T1000 (cell line): ENCODE measurements around the gene PRTN3.
A peak's percentile ranks its signal among the peaks of the same experiment; 100 is the strongest.
"Not testable (repeated sequence)": the region's sequence is repeated elsewhere in the genome, so short reads cannot be mapped to it uniquely, and the experiment has no call there.

Experiments
- DNase-seq: peaks from one replicate; lab custom pipeline; 2025; ENCODE audit warnings: mixed read lengths; lab: John Stamatoyannopoulos, UW

PRTN3 gene

DNA sequence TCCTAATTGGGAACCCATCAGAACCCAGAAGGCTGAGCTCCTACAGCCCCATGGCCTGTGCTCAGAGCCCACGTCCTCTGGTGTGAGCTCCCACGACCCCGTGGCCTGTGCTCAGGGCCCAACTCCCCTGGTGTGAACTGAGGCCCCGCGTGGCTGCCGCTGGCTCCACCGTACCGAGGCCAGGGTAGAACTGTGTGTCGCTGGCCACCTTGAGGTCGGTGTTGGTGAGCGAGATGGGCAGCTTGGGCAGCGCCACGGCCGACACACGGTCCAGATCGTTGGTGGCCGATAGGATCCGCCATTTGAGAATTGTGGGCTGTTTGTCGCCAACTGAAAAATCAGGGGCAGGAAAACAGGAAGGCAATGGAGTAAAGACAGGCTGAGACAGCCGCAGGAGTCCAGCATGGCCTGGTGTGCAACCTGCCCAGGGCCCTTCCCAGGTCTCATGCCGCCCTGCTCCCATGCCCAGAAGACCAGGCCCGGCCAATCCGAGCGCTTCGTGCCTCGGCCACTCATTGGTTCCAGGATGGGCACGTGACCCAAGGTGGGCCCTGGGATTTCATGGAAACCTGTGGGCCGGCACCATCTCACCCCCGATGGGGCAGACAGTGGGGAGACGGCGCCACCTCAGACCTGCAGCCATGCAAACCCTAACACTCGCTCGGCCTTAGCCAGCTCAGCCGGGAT lies 40.7 kb downstream of the PRTN3 start:
- DNase-seq: no peak

DNA sequence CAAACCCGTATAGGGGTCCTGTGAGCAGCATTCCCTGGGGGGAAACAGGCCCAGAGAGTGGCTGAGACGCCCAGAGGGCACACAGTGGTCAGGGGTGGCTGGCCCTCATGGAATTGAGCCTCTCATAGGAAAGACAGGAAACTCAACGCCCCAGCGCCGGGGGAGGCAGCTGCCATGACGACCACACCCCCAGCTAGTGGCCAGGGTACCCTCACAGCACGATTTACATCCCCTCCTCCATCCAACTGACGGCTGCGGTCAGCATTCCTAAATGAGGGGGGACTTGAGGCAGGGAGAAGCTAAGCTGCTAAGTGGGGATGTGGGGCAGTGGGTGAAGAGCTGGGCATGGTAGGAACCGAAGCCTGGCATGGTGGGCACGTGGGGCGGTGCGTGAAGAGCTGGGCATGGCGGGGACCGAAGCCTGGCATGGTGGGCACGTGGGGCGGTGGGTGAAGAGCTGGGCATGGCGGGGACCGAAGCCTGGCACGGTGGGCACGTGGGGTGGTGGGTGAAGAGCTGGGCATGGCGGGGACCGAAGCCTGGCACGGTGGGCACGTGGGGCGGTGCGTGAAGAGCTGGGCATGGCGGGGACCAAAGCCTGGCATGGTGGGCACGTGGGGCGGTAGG lies 42.2 kb downstream of the PRTN3 start:
- no peak for DNase-seq

DNA sequence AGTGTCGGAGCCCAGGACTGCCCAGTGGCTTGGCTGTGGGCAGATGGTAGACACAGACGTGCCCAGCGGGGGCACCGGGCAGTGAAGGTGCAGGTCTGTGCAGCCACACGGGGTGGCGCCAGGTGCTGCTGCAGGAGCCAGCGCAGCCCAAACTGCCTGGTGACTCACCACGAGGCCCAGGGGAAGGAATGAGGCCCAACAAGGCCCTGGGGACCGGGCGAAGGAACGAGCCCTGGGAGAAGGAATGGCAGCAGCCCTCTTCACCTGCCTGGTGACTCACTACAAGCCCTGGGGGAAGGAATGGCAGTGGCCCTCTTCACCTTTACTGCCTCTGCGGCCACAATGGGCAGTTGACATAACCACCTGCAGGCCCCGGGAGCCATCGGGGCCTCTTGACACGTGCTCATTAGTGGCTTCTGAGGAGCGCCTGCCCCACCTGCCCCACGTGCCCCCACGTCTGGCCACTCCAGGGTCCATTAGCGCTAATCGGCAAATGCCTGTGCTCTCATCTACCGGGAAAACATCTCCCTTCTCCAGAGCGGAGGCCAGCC lies 42.9 kb downstream of the PRTN3 start:
- DNase-seq: peak; percentile 33

DNA sequence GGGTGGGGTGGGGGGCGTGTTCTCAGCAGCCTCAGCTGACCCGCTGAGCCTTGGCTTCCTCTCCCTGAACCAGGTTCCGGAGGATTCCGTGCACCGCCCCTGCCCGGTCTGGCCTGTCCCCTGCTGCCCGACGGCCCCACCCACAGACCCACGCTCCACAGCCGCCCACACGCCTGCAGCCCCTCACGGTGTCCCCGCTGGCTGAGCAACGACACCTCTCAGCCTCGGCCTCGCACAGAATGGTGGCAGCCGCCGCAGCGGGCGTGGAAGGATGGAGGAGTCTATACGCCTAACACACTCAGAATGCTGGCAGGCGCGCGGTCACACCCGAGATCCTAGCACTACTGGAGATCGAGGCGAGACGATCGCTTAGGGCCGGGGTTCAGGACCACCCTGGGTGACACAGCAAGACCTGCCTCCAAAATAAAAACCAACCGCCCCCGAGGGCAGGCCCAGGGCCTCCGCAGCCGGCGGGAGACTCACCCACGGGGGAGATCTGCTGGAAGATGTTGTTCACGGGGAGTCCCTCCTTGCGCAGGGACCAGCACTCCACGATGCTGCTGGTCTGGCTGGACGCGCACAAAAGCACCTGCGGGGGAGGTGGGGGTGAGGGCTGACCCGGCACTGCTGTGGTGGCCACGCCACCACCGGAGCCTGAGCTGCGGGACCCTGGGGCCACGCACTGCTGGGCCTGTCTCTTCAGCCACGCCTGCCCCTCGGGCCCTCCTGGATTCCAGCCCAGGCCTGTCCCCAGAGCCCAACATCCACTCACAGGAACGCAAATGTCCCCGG lies 43.8 kb downstream of the PRTN3 start:
- DNase-seq: no peak

DNA sequence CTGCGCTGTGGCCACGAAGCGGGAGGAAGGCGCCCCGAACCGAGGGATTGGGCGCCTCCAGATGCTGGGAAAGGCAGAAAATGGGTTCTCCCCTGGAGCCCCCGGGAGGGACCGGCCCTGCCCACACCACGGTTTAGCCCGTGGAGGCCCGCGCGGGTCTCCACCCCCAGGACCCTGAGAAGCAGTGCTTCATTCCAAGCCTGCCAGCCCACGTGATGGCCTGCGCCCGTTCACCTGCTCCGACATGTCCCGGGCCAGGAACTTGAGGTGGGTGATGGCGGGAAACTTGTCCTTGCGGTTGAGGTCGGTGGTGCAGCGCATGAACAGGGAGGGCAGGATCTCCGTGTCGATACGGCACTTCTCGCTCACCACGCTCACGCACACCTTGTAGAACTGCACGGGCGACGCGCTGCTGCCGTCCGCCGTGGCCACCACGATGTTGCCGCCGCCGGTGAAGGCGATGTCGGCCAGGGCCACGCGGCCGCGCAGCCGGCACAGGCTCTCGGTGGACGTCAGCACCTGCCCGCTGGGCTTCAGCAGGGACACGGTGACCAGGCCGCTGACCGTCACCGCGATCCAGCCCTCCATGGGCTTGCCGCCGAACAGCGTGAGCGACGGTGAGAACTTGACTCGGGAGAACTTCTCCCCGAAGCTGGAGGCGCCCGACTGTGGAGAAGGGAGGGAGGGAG lies 44.9 kb downstream of the PRTN3 start:
- no peak for DNase-seq

DNA sequence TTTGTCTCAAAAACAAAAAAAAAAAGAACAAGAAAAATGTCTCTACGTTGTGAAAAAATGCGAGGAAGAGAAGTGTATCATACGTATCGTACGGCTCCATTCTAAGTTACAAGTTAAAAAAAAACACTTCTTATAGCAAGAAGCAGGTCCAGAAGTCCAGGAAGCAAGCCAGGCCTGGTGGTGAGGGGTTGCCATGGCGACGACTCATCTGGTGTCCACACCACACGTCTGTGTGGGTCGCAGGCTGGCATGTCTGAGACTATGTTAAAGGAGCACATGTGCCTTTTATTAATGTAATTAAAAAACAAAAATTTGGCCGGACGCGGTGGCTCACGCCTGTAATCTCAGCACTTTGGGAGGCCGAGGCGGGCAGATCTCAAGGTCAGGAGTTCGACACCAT lies 46.3 kb downstream of the PRTN3 start:
- no peak for DNase-seq

DNA sequence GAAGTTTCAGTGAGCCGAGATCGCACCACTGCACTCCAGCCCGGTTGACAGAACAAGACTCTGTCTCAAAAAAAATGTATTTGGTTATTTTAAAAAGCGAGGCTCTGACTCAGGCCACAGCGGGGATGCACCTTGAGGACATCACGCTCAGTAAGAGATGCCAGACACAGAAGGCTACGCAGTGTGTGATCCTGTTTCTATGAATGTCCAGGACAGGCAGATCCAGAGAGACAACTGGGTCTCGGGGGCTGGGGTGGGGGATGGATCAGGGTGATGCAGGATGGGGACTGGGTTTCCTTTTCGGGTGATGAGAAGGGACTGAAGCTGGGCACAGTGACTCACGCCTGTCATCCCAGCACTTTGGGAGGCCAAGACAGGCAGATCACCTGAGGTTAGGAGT lies 46.8 kb downstream of the PRTN3 start:
- no peak for DNase-seq

DNA sequence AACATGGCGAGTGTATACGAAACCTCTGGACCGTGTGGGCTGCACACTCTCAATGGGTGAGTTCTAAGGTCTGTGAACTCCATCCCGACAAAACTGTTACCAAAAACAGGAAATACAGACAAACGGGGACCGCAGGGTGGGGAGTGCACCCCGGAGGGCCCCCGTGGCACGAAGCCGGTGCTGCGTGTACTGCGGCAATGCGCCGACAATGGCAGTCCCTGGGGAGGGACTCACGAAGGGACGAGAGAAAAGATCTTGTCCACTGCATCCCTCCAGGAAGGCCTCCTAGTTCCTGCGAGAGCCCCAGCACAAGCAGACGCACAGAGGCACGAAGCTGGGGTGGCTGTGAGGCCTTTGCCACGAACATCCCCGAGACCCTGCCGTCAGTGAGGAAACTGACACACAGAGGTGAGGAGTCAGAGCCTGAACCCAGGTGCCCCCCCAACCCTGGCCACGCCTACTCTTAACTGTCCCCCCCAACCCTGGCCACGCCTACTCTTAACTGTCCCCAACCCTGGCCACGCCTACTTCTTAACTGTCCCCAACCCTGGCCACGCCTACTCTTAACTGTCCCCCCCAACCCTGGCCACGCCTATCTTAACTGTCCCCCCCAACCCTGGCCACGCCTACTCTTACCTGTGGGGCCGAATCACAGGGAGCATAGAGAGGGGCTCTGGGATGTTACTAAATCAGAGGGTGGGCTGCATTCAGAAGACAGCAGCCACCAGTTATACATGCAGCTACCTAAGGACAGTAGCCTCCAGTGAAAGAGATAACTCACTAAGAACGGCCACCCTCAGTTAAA lies 48.0 kb downstream of the PRTN3 start:
- DNase-seq: no peak

DNA sequence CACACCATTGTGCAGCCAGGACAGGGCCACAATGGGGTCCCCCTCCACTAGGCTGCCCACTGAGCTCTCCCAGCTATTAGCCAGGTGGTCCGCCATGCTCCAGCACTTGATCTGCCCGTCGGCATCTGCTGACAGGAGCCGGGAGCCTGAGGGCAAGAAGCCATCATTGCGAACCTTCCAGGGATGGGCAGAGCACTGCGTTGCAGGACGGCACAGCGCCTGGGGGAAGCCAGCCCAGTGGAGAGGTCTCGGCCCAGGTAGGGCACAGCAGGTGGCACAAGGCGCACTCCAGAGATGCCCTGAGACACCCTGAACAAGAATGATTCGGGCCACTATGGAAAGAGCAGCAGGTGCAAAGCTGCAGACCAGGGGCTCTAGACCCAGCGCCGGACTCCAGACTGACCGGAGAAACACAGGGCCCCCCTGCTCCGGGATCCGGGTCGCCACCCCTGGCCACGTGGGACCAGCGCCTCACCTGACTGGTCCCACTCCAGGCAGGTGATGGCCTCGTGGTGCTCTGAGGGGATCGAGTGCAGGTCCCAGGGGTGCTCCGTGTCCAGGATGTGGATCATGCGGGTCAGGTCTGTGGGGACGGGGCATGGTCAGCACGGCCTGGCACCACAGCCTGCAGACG lies 49.0 kb downstream of the PRTN3 start:
- DNase-seq: no peak

DNA sequence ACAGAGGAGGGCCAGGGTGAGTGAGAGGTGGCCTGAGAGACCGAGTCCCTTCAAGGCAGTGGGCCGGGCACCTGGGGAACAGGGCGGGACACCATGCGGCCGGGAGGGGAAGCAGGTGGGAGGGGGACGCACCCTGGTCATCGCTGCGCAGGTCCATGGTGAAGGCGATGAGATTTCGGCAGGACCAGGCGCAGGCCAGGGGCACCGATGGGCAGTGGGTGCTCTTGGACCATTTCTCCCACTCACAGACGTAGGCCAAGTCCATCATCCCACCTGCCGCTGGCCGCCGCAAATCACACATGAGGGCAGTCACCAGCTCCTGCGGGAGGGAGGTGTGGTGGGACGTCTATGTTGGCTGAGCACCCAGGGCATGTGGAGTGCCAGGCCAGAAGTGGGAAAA lies 50.0 kb downstream of the PRTN3 start:
- DNase-seq: no peak

DNA sequence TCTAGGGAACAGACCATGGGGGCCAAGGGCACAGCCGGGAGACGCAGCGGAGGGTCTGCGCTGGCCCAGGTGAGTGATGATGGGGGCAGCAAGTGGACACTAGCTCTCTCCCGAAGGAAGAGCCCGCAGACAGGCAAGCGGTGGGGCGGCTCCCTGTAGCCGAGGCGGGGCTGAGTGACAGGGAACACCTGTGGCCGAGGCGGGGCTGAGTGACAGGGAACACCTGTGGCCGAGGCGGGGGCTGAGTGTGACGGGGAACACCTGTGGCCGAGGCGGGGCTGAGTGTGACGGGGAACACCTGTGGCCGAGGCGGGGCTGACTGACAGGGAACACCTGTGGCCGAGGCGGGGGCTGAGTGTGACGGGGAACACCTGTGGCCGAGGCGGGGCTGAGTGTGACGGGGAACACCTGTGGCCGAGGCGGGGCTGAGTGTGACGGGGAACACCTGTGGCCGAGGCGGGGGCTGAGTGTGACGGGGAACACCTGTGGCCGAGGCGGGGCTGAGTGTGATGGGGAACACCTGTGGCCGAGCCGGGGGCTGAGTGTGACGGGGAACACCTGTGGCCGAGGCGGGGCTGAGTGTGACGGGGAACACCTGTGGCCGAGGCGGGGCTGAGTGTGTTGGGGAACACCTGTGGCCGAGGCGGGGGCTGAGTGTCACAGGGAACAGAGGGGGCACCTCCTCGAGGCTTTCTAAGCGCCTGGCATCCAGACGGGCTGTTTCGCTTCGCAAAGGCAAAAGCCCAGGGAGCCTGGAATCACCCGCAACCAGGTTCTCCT lies 50.8 kb downstream of the PRTN3 start:
- not testable (repeated sequence) for DNase-seq

DNA sequence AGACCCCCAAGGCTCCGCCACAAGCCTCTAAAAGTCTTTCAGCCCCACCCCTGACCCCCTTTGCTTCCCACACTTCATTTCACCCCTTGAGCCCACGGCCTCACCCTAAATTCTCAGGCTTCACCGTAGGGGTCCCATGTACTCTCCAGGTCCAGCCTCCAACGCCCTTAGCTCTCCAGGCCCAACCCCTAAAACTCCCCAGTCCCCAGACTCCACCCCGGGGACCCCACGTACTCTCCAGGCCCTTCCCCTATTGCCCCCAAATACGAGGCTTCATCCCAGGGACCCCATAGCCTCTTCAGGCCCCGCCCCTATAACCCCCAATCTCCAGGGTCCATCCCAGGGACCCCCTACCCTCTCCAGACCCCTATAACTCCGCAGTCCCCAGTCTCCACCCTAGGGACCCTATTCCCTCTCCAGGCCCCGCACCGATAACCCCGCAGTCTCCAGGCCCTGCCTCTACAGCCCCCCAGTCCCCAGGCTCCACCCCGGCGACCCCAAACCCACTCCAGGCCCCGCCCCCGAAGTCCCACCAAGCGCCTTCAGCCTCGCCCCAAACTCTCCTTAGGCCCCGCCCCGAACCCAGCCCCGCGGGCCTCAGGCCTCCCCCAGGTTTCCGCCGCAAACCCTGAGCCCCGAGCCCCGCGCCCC lies 51.6 kb downstream of the PRTN3 start:
- DNase-seq: no peak

DNA sequence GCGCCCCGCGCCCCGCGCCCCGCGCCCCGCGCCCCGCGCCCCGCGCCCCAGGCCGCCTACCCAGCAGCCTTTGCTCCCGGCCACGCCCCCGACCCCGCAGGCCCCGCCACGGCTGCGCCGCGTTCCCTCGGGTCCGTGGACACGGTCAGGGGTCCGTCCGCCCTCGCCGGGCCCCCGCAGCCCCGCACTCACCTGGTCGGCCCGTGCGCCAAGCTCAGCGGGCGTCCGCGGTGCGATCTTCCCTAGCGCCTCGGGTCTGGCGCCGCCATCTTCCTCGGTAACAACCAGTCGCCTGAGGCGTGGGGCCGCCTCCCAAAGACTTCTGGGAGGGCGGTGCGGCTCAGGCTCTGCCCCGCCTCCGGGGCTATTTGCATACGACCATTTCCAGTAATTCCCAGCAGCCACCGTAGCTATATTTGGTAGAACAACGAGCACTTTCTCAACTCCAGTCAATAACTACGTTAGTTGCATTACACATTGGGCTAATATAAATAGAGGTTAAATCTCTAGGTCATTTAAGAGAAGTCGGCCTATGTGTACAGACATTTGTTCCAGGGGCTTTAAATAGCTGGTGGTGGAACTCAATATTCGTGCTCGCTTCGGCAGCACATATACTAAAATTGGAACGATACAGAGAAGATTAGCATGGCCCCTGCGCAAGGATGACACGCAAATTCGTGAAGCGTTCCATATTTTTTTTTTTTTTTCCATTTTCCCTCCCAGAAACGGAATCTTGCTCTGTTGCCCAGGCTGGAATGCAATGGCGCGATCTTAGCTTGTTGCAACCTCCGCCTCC lies 52.3 kb downstream of the PRTN3 start, which contains the start of the genes MED16 and RNU6-9:
Gene MED16, minus strand, starts transcription at position 294 of the 796 bp plus-strand sequence. CDS start 2,056 bp downstream, outside the sequence.
Gene RNU6-9, plus strand, starts transcription at position 591 of the 796 bp plus-strand sequence.
- DNase-seq: peak; percentile 94

DNA sequence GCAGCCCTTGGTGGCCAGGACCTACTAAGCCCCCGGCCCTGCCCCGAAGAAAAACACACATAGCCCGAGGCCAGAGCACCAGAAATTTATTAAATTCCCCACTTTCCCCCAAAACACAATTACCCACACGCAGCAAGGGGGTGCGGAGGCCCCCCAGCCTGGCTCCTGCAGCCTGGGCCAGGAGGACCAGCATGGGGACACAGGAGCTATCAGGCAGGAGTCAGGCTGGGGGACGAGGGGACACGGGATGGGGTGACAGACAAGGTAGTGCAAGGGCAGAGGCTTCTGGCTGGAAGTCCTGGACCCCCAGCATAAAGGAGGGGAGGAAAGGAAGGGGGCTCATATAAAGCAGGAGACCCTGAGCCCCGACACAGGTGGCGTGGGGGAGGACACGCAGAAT lies 55.6 kb downstream of the PRTN3 start:
- DNase-seq: no peak

DNA sequence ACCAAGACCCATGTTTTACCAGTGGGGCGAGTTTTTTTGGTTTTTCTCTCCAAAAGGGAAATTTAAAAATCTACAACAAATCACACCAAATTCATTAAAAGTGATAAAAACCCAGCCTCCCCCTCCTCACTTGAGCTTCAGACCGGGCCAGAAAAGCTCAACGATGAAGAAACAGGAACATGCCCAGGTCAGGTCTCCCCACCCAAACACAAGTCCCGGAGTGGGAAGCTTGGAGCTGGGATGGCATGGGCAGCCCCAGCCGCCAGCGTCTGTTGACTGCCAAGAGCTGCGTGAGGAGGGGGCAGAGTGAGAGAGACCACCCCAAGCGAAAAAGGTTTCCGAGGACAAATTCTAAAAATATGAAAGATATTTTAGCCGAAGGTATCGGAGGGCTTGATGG lies 56.2 kb downstream of the PRTN3 start:
- no peak for DNase-seq

DNA sequence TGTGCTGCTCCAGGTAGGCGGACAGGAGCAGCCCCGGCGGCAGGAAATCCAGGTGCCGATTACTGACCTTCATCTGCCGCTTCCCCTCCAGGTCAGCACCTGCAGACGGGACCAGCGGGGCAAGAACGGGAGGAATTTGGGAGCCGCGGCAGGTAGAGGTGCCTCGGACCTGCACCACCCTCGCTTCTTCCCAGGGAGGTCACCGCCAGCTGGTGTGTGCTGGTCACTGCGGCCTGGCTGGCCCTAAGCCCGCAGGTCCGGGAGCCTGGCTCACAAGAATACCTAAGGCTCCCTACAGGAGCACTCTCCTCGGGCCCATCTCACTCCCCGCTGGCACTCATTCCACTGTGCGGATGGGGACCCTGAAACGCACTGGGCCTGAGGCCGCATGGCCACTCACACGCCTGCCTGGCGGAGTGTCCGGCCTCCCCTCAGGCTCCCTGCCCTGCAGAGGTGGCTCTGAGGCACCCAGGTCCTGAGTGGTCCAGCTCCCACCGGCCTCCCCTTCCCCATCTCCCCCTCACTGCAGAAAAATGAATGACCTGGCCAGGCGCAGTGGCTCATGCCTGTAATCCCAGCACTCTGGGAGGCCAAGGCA lies 56.7 kb downstream of the PRTN3 start:
- DNase-seq: no peak
